GM12875 (cell line): ENCODE measurements around the gene CACNA2D3.

Experiments
- H3K4me3 ChIP-seq: one replicate; pipeline ENCODE4 v1.5.1; 2011; ENCODE audit warnings: low read depth, low read length, control low read depth
- CTCF ChIP-seq: IDR thresholded peaks from 2 replicates; pipeline ENCODE4 v1.5.1; 2011; ENCODE audit warnings: low read depth, mild to moderate bottlenecking, control low read depth, inconsistent platforms, low read length, moderate library complexity, borderline replicate concordance; ENCODE audit not compliant: insufficient read depth

CACNA2D3 gene

GRCh38 chr3:54530944-54531343 lies 408.6 kb downstream of the CACNA2D3 start:
- no peak overlapping the region for H3K4me3 ChIP-seq
- TF ChIP-seq CTCF, result no peak

GRCh38 chr3:54531741-54532140 lies 409.4 kb downstream of the CACNA2D3 start:
- no peak for TF ChIP-seq CTCF
- no peak overlapping the region for H3K4me3 ChIP-seq

- no peak overlapping the region for H3K4me3 ChIP-seq
- no peak for TF ChIP-seq CTCF
Observed at GRCh38 chr3:54533856-54534255, 411.5 kb downstream of the CACNA2D3 start.

GRCh38 chr3:54535619-54536018 lies 413.3 kb downstream of the CACNA2D3 start:
- TF ChIP-seq CTCF, result no peak

GRCh38 chr3:54536450-54536849 lies 414.1 kb downstream of the CACNA2D3 start:
- H3K4me3 ChIP-seq, result no peak overlapping the region
- no peak for TF ChIP-seq CTCF

More at GRCh38 chr3:54535619-54536018, 413.3 kb downstream of the CACNA2D3 start:
- H3K4me3 ChIP-seq, result no peak overlapping the region

GRCh38 chr3:54537506-54537905 lies 415.2 kb downstream of the CACNA2D3 start:
- H3K4me3 ChIP-seq, result no peak overlapping the region
- TF ChIP-seq CTCF, result no peak

- TF ChIP-seq CTCF, result no peak
- no peak overlapping the region for H3K4me3 ChIP-seq
Observed at GRCh38 chr3:54538346-54538745, 416.0 kb downstream of the CACNA2D3 start.
